Thyroid gland (tissue), 4 donors: Measurements from ENCODE around the gene ATF6. TPM values are rescaled to one million over a fixed set of nuclear protein-coding genes. Genes with fewer than 3 reads are reported as not detected.

Experiments used
- DNase-seq, 2 donors: peaks; one replicate each; pipeline ENCODE4 v3.0.0-alpha.2; 2019
- H3K27ac ChIP-seq, 3 donors: fragments of 200-600 bp; sonication (generic); 1 replicate in 2 of 3; 2 replicates in 1 of 3; pipeline ENCODE4 v1.5.1; 2016 to 2019; ENCODE audit warnings: mild to moderate bottlenecking in 1 of 3, moderate library complexity in 1 of 3
- H3K27me3 ChIP-seq: fragments of 200-600 bp; sonication (generic); one replicate; pipeline ENCODE4 v1.5.1; 2019
- H3K36me3 ChIP-seq, 2 donors: fragments of 200-600 bp; sonication (generic); one replicate each; pipeline ENCODE4 v1.5.1; 2016 to 2019
- H3K4me1 ChIP-seq, 2 donors: fragments of 200-600 bp; sonication (generic); one replicate each; pipeline ENCODE4 v1.5.1; 2017 to 2019
- H3K4me3 ChIP-seq, 3 donors: fragments of 200-600 bp; sonication (generic); replicated peaks in 1 of 3; 1 replicate in 2 of 3; 2 replicates in 1 of 3; pipeline ENCODE4 v1.5.1; 2016; ENCODE audit warnings: mild to moderate bottlenecking in 1 of 3
- H3K9me3 ChIP-seq: fragments of 200-600 bp; sonication (generic); one replicate; pipeline ENCODE4 v1.5.1; 2017
- CTCF ChIP-seq, 6 experiments: fragments of 200-600 bp in 3 of 6; fragments of 450-650 bp in 3 of 6; sonication (generic) in 3 of 6; IDR thresholded peaks; one replicate each; pipeline ENCODE4 v1.5.1; 2016 to 2019; ENCODE audit warnings: antibody characterized with exemption in 6 of 6, mild to moderate bottlenecking in 2 of 6, inconsistent platforms in 1 of 6, moderate library complexity in 1 of 6
- POLR2A ChIP-seq, 2 donors: fragments of 450-650 bp; IDR thresholded peaks; one replicate each; pipeline ENCODE4 v1.6.1; 2017; ENCODE audit warnings: antibody characterized with exemption in 2 of 2, mild to moderate bottlenecking in 2 of 2, moderate library complexity in 1 of 2
- WGBS, 2 donors: methylation state at CpG; one replicate each; pipeline ENCODE4 v1.1.5; 2017; 5-methylcytosine and 5-hydroxymethylcytosine counted together
- intact Hi-C: fragments of 100-400 bp; cut with DNase I; formaldehyde crosslinking; loops from one replicate; pipeline ENCODE4 v1.15.1; 2023
- total RNA-seq, 4 donors: library from RNA; depleted of rRNA; stranded (reverse); fragments of >200 nt; gene quantifications; one replicate each; pipeline ENCODE4 v1.2.3, GENCODE V29; 2016

The ATF6 gene
- total RNA-seq, 4 donors from 2014 or later: 35.8 to 45.6 (median 38.7) TPM

DNA sequence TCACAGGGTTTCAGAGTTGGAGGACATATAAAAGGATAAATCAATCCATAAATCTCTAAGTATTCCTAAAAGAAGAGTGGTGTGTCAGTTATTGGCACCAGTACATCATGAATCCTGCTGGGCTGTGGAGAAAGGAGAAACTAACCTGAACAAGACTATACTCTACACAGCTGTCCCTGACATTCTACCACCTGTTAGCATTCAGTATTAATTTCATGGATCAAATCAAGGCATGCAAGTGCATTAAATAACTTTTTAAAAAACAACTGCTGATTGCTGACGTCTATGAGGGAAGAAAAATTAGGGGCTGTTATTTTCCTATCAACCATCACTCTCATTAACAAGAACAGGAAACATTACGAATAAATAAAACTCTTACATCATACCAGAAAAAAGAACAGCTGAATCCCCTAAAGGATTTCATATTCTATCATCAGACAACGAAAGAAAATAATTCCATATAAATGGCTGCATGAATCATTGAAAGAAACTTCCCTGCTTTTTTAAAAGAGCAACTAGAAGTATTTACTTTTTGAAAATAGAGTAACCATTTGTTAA lies 121.7 kb downstream of the ATF6 start:
- DNase-seq: no peak
- H3K36me3 ChIP-seq: peaks cover 0 to 4% of the 10 kb centered on the region in 2 donors
- 74 to 79% methylated on average over 3 of the region's 3 CpGs for WGBS, 2 donors
- intact Hi-C loops: no loop called here
- no peak for TF ChIP-seq CTCF (IDR thresholded peaks at IDR 0.05)
- no peak for TF ChIP-seq POLR2A (IDR thresholded peaks at IDR 0.05)
- no peak overlapping the region for H3K4me3 ChIP-seq
- no peaks in the 10 kb centered on the region for H3K9me3 ChIP-seq
- peaks cover 4 to 20% of the 10 kb centered on the region in 2 donors for H3K4me1 ChIP-seq
- no peaks in the 10 kb centered on the region for H3K27me3 ChIP-seq
- H3K27ac ChIP-seq: no peak overlapping the region

GRCh38 chr1:161890574-161890973 lies 124.5 kb downstream of the ATF6 start:
- no peak overlapping the region for H3K27ac ChIP-seq
- no peaks in the 10 kb centered on the region for H3K27me3 ChIP-seq
- WGBS, 2 donors: 96% methylated on average over 22 of the region's 22 CpGs
- H3K36me3 ChIP-seq: peaks cover 0 to 4% of the 10 kb centered on the region in 2 donors
- TF ChIP-seq CTCF (IDR thresholded peaks at IDR 0.05) (no peak), POLR2A (IDR thresholded peaks at IDR 0.05) (no peak)
- DNase-seq: no peak
- H3K9me3 ChIP-seq: no peaks in the 10 kb centered on the region
- intact Hi-C loops: no loop called here
- H3K4me3 ChIP-seq: no peak overlapping the region
- no peaks in the 10 kb centered on the region for H3K4me1 ChIP-seq

- Histone ChIP-seq H3K36me3 (no peaks in the 10 kb centered on the region), H3K9me3 (no peaks in the 10 kb centered on the region), H3K27me3 (no peaks in the 10 kb centered on the region), H3K4me1 (peaks cover 0 to 5% of the 10 kb centered on the region in 2 donors), H3K4me3 (no peak overlapping the region), H3K27ac (no peak overlapping the region)
- DNase-seq: no peak
- intact Hi-C loops: no loop called here
- TF ChIP-seq CTCF (IDR thresholded peaks at IDR 0.05) (no peak), POLR2A (IDR thresholded peaks at IDR 0.05) (no peak)
- 89 to 91% methylated on average over 2 of the region's 2 CpGs for WGBS, 2 donors
Measured at GRCh38 chr1:161899091-161899490, 133.0 kb downstream of the ATF6 start.

- H3K36me3 ChIP-seq: no peaks in the 10 kb centered on the region
- WGBS, 2 donors: 93 to 98% methylated on average over 5 of the region's 5 CpGs
- no peaks in the 10 kb centered on the region for H3K9me3 ChIP-seq
- no peak for DNase-seq
- no peak for TF ChIP-seq POLR2A (IDR thresholded peaks at IDR 0.05)
- intact Hi-C loops: no loop called here
- no peak overlapping the region for H3K4me3 ChIP-seq
- H3K27ac ChIP-seq: no peak overlapping the region
- no peaks in the 10 kb centered on the region for H3K27me3 ChIP-seq
- peaks cover 0 to 5% of the 10 kb centered on the region in 2 donors for H3K4me1 ChIP-seq
Measured at GRCh38 chr1:161900160-161900559, 134.0 kb downstream of the ATF6 start.

- TF ChIP-seq POLR2A (IDR thresholded peaks at IDR 0.05) (no peak), CTCF (IDR thresholded peaks at IDR 0.05) (no peak)
- H3K27ac ChIP-seq: no peak overlapping the region
- no peaks in the 10 kb centered on the region for H3K36me3 ChIP-seq
- WGBS, 2 donors: 84 to 87% methylated on average over 2 of the region's 2 CpGs
- H3K4me3 ChIP-seq: no peak overlapping the region
- peaks cover 4 to 8% of the 10 kb centered on the region in 2 donors for H3K4me1 ChIP-seq
- no peaks in the 10 kb centered on the region for H3K27me3 ChIP-seq
- intact Hi-C loops: no loop called here
- no peaks in the 10 kb centered on the region for H3K9me3 ChIP-seq
- DNase-seq: no peak
Measured at GRCh38 chr1:161902182-161902581, 136.1 kb downstream of the ATF6 start.
